ENCODE measurements around the gene TAOK3. TPM values are rescaled to one million over a fixed set of nuclear protein-coding genes. Genes with fewer than 3 reads are reported as not detected.

Gene TAOK3
- total RNA-seq, 1 donor: 27.8 TPM

DNA sequence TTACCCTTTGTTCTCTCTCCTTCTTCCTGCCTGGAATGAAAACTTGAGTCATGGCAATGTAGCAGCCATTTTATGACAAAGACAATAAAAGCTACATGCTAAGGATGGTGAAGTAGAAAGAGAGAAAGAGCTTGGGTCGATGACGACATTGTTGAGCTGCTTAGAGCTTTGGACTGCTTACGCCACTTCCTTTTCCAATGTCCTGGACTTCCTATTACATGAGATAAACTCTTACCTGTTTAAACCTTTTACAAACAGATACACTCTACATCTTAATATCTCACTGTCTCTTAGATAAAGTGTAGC lies 166.6 kb downstream of the TAOK3 start:
- DNase-seq (ENCODE audit: low read depth): no peak
- no peak overlapping the region for H3K4me3 ChIP-seq (ENCODE audit: low read depth, low read length)
- TF ChIP-seq, protein P1, sequence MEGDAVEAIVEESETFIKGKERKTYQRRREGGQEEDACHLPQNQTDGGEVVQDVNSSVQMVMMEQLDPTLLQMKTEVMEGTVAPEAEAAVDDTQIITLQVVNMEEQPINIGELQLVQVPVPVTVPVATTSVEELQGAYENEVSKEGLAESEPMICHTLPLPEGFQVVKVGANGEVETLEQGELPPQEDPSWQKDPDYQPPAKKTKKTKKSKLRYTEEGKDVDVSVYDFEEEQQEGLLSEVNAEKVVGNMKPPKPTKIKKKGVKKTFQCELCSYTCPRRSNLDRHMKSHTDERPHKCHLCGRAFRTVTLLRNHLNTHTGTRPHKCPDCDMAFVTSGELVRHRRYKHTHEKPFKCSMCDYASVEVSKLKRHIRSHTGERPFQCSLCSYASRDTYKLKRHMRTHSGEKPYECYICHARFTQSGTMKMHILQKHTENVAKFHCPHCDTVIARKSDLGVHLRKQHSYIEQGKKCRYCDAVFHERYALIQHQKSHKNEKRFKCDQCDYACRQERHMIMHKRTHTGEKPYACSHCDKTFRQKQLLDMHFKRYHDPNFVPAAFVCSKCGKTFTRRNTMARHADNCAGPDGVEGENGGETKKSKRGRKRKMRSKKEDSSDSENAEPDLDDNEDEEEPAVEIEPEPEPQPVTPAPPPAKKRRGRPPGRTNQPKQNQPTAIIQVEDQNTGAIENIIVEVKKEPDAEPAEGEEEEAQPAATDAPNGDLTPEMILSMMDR (IDR thresholded peaks at IDR 0.05; ENCODE audit: insufficient read depth, low read length): no peak

DNA sequence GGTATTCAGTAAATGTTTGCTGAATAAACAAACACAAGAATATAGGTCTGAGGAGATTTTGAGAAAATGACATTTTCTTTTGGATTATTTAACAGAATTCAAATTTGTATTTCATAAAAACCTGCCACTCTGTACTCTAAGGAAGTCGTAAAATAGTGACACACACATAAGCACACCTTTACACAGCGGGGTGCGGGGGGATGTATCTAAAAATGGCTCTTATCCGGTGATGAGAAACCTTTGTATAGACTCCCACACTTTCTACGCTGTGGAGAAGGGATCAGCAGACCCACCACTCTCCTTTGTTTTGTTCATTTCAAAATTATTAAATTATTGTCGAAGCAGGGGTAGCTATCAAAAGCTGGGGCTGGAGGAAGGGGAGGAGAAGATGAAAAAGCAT lies 178.7 kb downstream of the TAOK3 start:
- no peak for DNase-seq (ENCODE audit: low read depth)
- TF ChIP-seq, protein P1 (IDR thresholded peaks at IDR 0.05; ENCODE audit: insufficient read depth, low read length): no peak
- no peak overlapping the region for H3K4me3 ChIP-seq (ENCODE audit: low read depth, low read length)

DNA sequence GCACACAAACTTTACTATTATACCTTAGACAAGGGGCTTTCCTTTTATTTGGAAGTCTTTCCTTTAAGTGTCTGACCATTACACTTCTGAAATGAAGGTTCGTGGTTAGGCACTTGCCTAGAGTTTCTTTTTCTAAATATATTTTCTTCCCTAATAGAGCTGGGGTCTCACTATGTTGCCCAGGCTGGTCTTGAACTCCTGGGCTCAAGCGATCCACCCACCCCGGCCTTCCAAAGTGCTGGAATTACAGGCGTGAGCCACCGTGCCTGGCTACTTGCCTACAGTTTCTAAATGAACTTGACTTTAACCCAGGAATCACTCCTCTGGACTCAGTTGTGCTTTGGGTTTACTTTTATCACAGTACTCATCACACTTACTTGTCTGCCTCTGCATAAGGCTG lies 179.2 kb downstream of the TAOK3 start:
- TF ChIP-seq, protein P1 (IDR thresholded peaks at IDR 0.05; ENCODE audit: insufficient read depth, low read length): no peak
- DNase-seq (ENCODE audit: low read depth): no peak
- no peak overlapping the region for H3K4me3 ChIP-seq (ENCODE audit: low read depth, low read length)

DNA sequence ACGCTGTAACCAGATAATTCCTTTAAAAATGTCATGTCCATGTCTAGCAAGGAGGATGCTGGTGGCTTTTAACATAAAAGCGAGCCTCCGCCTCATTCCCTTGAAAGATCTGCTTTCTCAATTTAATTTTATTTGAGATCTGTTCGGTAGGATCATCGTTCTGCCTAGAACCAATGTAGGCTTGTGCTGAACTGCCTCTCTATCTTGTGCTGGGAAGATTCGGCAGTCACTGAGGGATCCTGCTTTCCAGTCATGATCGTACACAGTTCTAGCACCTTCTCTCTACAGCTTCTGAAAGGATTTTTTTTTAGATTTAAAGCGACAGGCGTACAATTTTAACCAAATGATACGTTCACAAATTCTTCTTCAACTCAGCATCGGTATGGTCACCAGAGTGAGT lies 182.4 kb downstream of the TAOK3 start:
- peak; percentile 53 for DNase-seq (ENCODE audit: low read depth)
- TF ChIP-seq, protein P1 (IDR thresholded peaks at IDR 0.05; ENCODE audit: insufficient read depth, low read length): no peak
- peak overlapping the region; percentile 71 for H3K4me3 ChIP-seq (ENCODE audit: low read depth, low read length)

DNA sequence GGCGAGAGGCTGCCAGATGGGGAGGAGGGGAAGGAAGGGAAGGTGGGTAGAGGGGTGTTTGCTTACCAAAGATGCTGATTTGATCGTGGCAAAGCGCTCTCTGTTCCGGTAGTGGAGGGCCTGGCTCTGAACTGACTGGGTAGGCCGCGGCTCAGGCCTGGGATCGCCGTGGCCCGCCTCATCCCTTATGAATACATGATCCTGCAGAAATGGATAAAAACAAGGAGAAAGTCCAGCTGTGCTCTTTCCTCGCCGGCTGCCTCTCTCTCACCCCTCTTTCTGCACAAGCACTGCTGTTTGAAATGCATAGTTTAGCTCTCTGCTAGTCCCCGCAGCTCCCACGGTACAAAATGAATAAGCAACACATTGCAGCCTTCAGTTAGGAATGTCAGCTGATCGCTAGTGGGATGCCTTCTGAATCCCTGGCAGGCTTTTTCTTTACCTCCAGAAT lies 182.9 kb downstream of the TAOK3 start:
- peak overlapping the region; percentile 71 for H3K4me3 ChIP-seq (ENCODE audit: low read depth, low read length)
- TF ChIP-seq, protein P1 (IDR thresholded peaks at IDR 0.05; ENCODE audit: insufficient read depth, low read length): no peak
- peak; percentile 65 for DNase-seq (ENCODE audit: low read depth)

DNA sequence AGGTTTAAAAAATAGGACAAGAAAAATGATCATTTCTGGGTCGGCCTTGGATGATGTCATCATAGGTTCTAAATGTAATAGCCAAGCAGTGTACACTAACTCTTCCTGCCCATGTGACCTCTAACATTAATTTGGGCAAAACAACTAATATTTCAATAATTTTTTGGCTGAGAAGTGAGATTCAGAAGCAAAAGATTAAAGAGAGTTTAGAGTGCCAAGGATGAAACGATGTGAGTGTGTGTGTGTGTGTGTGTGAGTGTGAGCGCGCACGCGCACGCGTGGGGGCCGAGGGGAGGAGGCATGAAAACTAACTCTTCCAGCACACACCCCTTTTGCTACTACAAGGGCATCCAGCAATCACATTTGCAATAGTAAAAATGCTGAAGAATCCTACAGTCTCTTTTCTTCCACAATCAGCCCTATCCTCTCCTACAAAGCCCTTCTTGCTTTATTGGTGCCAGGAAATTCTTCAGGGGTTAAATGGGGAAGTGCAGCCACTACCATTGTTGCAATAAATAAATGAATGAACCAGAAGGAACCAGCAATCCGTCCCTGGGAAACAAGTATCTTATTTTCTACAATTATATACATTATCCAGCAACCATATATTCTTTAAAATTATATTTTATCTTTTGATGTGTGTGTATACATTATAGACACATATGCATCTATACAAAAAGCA lies 183.9 kb downstream of the TAOK3 start:
- peak; percentile 74 for DNase-seq (ENCODE audit: low read depth)
- TF ChIP-seq, protein P1 (IDR thresholded peaks at IDR 0.05; ENCODE audit: insufficient read depth, low read length): no peak
- peak overlapping the region; percentile 71 for H3K4me3 ChIP-seq (ENCODE audit: low read depth, low read length)

Measured in fibroblast of the aortic adventitia (primary cell).